Measurements from ENCODE around the gene SCNN1B. TPM values are rescaled to one million over a fixed set of nuclear protein-coding genes. Genes with fewer than 3 reads are reported as not detected.

Gene SCNN1B
- total and polyA plus RNA-seq, 9 donors: 0.13 to 2.5 (median 1.0) TPM; not detected in 1

- H3K27me3 ChIP-seq: no peaks in the 10 kb centered on the region
- no peaks in the 10 kb centered on the region for H3K9me3 ChIP-seq
- TF ChIP-seq EP300 (IDR thresholded peaks at IDR 0.05) (no peak), POLR2A (IDR thresholded peaks at IDR 0.05) (no peak)
- TF ChIP-seq, protein P1, sequence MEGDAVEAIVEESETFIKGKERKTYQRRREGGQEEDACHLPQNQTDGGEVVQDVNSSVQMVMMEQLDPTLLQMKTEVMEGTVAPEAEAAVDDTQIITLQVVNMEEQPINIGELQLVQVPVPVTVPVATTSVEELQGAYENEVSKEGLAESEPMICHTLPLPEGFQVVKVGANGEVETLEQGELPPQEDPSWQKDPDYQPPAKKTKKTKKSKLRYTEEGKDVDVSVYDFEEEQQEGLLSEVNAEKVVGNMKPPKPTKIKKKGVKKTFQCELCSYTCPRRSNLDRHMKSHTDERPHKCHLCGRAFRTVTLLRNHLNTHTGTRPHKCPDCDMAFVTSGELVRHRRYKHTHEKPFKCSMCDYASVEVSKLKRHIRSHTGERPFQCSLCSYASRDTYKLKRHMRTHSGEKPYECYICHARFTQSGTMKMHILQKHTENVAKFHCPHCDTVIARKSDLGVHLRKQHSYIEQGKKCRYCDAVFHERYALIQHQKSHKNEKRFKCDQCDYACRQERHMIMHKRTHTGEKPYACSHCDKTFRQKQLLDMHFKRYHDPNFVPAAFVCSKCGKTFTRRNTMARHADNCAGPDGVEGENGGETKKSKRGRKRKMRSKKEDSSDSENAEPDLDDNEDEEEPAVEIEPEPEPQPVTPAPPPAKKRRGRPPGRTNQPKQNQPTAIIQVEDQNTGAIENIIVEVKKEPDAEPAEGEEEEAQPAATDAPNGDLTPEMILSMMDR (IDR thresholded peaks at IDR 0.05): no peak
- no peak overlapping the region for H3K27ac ChIP-seq
- DNase-seq: no peak
- H3K4me3 ChIP-seq: no peak overlapping the region
- no peaks in the 10 kb centered on the region for H3K36me3 ChIP-seq
- WGBS, 3 donors: 84 to 87% (median 86%) methylated on average over 14 of the region's 14 CpGs
- intact Hi-C loops (cut with DNase I): no loop called here
- H3K4me1 ChIP-seq (ENCODE audit: insufficient read depth): no peaks in the 10 kb centered on the region
These were observed 19.2 kb downstream of the SCNN1B start for GRCh38 chr16:23321206-23321875.

GRCh38 chr16:23323224-23324030 is 21.3 kb downstream of the SCNN1B start:
- intact Hi-C loops (cut with DNase I): no loop called here
- Histone ChIP-seq H3K27me3 (no peaks in the 10 kb centered on the region), H3K27ac (no peak overlapping the region), H3K4me3 (no peak overlapping the region), H3K36me3 (no peaks in the 10 kb centered on the region), H3K4me1 (ENCODE audit: insufficient read depth) (no peaks in the 10 kb centered on the region), H3K9me3 (no peaks in the 10 kb centered on the region)
- TF ChIP-seq POLR2A (IDR thresholded peaks at IDR 0.05) (no peak), EP300 (IDR thresholded peaks at IDR 0.05) (no peak)
- no peak for DNase-seq
- 70 to 91% (median 83%) methylated on average over 1 of the region's 1 CpG for WGBS, 3 donors

GRCh38 chr16:23324727-23325126 is 22.6 kb downstream of the SCNN1B start:
- no peak overlapping the region for H3K27ac ChIP-seq
- no peaks in the 10 kb centered on the region for H3K27me3 ChIP-seq
- TF ChIP-seq, protein P1 (IDR thresholded peaks at IDR 0.05): no peak
- TF ChIP-seq POLR2A (IDR thresholded peaks at IDR 0.05) (no peak), EP300 (IDR thresholded peaks at IDR 0.05) (no peak)
- DNase-seq: no peak
- H3K4me3 ChIP-seq: no peak overlapping the region
- no peaks in the 10 kb centered on the region for H3K9me3 ChIP-seq
- intact Hi-C loops (cut with DNase I): no loop called here
- H3K36me3 ChIP-seq: no peaks in the 10 kb centered on the region
- 40 to 68% (median 56%) methylated on average over 1 of the region's 1 CpG for WGBS, 3 donors
- H3K4me1 ChIP-seq (ENCODE audit: insufficient read depth): no peaks in the 10 kb centered on the region

DNA sequence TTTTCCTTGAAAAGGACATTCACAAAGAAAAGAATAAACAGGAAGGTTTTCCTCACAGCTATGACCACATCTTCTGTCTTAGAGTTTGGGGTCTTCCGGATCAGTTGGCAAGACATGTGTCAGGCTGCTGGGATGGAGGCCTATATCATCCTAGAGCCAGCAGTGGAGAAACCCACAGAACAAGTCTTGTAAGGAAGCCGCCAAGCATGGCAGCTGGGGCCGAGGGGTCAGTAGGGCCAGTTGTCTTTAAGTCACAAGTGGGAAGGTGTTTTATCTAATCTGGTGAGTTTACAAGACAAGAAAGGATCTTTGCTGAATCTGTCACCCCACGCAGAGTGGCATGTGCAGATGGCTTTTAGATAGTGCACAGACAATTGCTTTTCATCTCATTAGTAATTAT is 25.7 kb downstream of the SCNN1B start:
- 76 to 88% (median 83%) methylated on average over 4 of the region's 4 CpGs for WGBS, 3 donors
- H3K36me3 ChIP-seq: no peaks in the 10 kb centered on the region
- H3K4me1 ChIP-seq (ENCODE audit: insufficient read depth): no peaks in the 10 kb centered on the region
- TF ChIP-seq, protein P1 (IDR thresholded peaks at IDR 0.05): no peak
- TF ChIP-seq EP300 (IDR thresholded peaks at IDR 0.05): no peak
- TF ChIP-seq POLR2A (IDR thresholded peaks at IDR 0.05): no peak
- no peak for DNase-seq
- no peak overlapping the region for H3K27ac ChIP-seq
- intact Hi-C loops (cut with DNase I): no loop called here
- no peaks in the 10 kb centered on the region for H3K27me3 ChIP-seq
- no peak overlapping the region for H3K4me3 ChIP-seq
- H3K9me3 ChIP-seq: no peaks in the 10 kb centered on the region

GRCh38 chr16:23330161-23330560 is 28.1 kb downstream of the SCNN1B start:
- 69 to 80% (median 70%) methylated on average over 8 of the region's 8 CpGs for WGBS, 3 donors
- Histone ChIP-seq H3K36me3 (no peaks in the 10 kb centered on the region), H3K27ac (no peak overlapping the region), H3K4me3 (no peak overlapping the region), H3K27me3 (no peaks in the 10 kb centered on the region), H3K4me1 (ENCODE audit: insufficient read depth) (no peaks in the 10 kb centered on the region), H3K9me3 (no peaks in the 10 kb centered on the region)
- intact Hi-C loops (cut with DNase I): no loop called here
- DNase-seq: no peak
- TF ChIP-seq, protein P1 (IDR thresholded peaks at IDR 0.05): no peak
- TF ChIP-seq POLR2A (IDR thresholded peaks at IDR 0.05) (no peak), EP300 (IDR thresholded peaks at IDR 0.05) (no peak)
